ENCODE data around the gene CISD3.

The CISD3 gene

DNA sequence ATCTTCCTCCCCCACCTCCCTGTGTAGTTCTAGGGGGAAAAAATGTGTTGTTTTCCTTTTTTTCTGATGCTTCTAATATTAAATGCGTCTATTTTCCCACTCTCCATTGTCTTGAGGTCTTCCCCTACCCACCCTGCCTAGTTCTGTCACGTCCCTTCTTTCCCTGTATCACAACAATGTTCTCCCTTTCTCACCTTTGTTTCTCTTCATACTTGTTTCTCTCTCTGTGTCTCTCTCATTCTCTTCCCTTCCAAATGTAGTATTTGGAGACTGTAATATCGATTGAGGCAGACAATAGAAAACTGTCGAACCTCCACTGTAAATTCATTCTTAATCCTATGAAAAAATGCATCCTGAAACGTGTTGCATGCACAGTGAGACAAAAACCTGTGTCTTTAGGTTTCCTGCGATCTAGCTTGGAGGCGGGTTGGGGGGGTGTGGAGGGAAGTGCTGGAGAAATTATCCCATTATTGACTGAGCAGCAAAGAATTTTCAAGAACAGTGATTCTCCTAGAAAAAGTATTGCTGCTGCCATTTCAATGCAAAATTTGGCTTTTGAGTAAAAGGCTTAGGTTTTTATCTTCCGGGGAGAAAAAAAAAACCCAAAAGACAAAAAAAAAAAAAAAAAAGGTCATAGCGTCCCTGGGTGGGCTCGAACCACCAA is 21.1 kb downstream of the CISD3 start (continued):
- TF ChIP-seq ZNF670 (tag by site-specific recombination; IDR thresholded peaks at IDR 0.05; ENCODE audit: low read depth) = no peak
- TF ChIP-seq ZSCAN23 (tag by site-specific recombination; IDR thresholded peaks at IDR 0.05) = peak; percentile 87; the same call in 1 of the 2 replicates
- no peak for TF ChIP-seq KLF16 (tag by site-specific recombination; IDR thresholded peaks at IDR 0.05)
- TF ChIP-seq, protein P1, sequence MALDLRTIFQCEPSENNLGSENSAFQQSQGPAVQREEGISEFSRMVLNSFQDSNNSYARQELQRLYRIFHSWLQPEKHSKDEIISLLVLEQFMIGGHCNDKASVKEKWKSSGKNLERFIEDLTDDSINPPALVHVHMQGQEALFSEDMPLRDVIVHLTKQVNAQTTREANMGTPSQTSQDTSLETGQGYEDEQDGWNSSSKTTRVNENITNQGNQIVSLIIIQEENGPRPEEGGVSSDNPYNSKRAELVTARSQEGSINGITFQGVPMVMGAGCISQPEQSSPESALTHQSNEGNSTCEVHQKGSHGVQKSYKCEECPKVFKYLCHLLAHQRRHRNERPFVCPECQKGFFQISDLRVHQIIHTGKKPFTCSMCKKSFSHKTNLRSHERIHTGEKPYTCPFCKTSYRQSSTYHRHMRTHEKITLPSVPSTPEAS (tag by site-specific recombination; IDR thresholded peaks at IDR 0.05) = no peak
- TF ChIP-seq, protein P2, sequence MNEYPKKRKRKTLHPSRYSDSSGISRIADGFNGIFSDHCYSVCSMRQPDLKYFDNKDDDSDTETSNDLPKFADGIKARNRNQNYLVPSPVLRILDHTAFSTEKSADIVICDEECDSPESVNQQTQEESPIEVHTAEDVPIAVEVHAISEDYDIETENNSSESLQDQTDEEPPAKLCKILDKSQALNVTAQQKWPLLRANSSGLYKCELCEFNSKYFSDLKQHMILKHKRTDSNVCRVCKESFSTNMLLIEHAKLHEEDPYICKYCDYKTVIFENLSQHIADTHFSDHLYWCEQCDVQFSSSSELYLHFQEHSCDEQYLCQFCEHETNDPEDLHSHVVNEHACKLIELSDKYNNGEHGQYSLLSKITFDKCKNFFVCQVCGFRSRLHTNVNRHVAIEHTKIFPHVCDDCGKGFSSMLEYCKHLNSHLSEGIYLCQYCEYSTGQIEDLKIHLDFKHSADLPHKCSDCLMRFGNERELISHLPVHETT (tag by site-specific recombination; IDR thresholded peaks at IDR 0.05) = 0 out of 2 replicates have a peak, but pooled peaks have one; percentile 64

DNA sequence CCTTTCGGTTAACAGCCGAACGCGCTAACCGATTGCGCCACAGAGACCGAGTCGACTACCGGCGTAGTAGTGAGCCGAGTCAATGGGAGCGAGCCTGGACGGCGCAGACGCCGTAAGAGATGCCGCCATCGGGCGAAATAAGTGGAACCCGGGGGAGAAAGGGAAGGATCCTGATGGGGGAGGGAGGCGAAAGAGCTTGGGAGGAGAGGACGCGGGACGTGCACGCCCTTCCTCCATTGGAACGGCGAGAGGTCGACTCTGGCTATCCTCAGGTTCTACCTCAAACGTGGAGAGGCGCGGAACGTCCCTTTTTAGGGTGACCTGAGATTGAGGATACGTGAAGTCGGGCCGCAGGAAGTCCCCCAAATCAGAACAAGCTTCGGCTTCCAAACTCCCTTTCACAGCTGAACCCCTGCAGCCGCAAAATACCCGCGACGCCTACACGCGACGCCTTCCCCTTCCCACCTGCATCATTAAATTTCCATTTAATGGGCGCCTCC is 21.7 kb downstream of the CISD3 start:
- H3K4me3 ChIP-seq (ENCODE audit: low read depth, low read length) = peak overlapping the region; percentile 67
- ChIA-PET CTCF (interaction anchor here (0.6 to 1.1 kb wide), 8 partner anchors 10 to 423 kb away, joined by 3 to 7 read pairs (median 6); no protein-coding TSS in a partner anchor), POLR2A (interaction anchor here (0.6 to 2.8 kb wide), 19 partner anchors 9 to 402 kb away, joined by 3 to 20 read pairs (median 4); partner anchors contain the start of genes LASP1, MLLT6, RPL23 and SOCS7)
- peaks cover 31 to 32% of the 10 kb centered on the region in 2 experiments for H3K36me3 ChIP-seq (ENCODE audit: control insufficient read depth in 2 of 2, insufficient read depth in 1 of 2, low read length in 2 of 2)
- H3K4me1 ChIP-seq (ENCODE audit: control insufficient read depth, insufficient read depth, low read length) = peaks cover 11% of the 10 kb centered on the region
- H3K9me3 ChIP-seq (ENCODE audit: control insufficient read depth, insufficient read depth, low read depth, low read length) = no peaks in the 10 kb centered on the region
- H3K27ac ChIP-seq (ENCODE audit: extremely low read depth, low read depth, low read length) = peak overlapping the region; percentile 66
- TF ChIP-seq, protein P3, sequence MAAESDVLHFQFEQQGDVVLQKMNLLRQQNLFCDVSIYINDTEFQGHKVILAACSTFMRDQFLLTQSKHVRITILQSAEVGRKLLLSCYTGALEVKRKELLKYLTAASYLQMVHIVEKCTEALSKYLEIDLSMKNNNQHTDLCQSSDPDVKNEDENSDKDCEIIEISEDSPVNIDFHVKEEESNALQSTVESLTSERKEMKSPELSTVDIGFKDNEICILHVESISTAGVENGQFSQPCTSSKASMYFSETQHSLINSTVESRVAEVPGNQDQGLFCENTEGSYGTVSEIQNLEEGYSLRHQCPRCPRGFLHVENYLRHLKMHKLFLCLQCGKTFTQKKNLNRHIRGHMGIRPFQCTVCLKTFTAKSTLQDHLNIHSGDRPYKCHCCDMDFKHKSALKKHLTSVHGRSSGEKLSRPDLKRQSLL (tag by site-specific recombination; IDR thresholded peaks at IDR 0.05) = peak; percentile 50; the same call in 1 of the 2 replicates
- TF ChIP-seq, protein P4, sequence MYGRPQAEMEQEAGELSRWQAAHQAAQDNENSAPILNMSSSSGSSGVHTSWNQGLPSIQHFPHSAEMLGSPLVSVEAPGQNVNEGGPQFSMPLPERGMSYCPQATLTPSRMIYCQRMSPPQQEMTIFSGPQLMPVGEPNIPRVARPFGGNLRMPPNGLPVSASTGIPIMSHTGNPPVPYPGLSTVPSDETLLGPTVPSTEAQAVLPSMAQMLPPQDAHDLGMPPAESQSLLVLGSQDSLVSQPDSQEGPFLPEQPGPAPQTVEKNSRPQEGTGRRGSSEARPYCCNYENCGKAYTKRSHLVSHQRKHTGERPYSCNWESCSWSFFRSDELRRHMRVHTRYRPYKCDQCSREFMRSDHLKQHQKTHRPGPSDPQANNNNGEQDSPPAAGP (tag by site-specific recombination; IDR thresholded peaks at IDR 0.05) = peak; percentile 93; the same call in 1 of the 2 replicates
- TF ChIP-seq, protein P5, sequence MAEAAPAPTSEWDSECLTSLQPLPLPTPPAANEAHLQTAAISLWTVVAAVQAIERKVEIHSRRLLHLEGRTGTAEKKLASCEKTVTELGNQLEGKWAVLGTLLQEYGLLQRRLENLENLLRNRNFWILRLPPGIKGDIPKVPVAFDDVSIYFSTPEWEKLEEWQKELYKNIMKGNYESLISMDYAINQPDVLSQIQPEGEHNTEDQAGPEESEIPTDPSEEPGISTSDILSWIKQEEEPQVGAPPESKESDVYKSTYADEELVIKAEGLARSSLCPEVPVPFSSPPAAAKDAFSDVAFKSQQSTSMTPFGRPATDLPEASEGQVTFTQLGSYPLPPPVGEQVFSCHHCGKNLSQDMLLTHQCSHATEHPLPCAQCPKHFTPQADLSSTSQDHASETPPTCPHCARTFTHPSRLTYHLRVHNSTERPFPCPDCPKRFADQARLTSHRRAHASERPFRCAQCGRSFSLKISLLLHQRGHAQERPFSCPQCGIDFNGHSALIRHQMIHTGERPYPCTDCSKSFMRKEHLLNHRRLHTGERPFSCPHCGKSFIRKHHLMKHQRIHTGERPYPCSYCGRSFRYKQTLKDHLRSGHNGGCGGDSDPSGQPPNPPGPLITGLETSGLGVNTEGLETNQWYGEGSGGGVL (tag by site-specific recombination; IDR thresholded peaks at IDR 0.05) = peak; percentile 96
- TF ChIP-seq WT1 (tag by site-specific recombination; IDR thresholded peaks at IDR 0.05) (peak; percentile 31), KLF10 (tag by site-specific recombination; IDR thresholded peaks at IDR 0.05) (peak; percentile 6; the same call in 1 of the 2 replicates), ZSCAN30 (tag by site-specific recombination; IDR thresholded peaks at IDR 0.05) (peak; percentile 40; the same call in 1 of the 2 replicates), ZNF302 (tag by site-specific recombination; IDR thresholded peaks at IDR 0.05; ENCODE audit: low read depth) (no peak), ZNF132 (tag by site-specific recombination; IDR thresholded peaks at IDR 0.05; ENCODE audit: borderline replicate concordance) (no peak), ZBTB48 (tag by site-specific recombination; IDR thresholded peaks at IDR 0.05) (no peak; the same call in 1 of the 2 replicates), ZXDB (tag by site-specific recombination; IDR thresholded peaks at IDR 0.05) (0 out of 2 replicates have a peak, but pooled peaks have one; percentile 12)
- TF ChIP-seq, protein P6, sequence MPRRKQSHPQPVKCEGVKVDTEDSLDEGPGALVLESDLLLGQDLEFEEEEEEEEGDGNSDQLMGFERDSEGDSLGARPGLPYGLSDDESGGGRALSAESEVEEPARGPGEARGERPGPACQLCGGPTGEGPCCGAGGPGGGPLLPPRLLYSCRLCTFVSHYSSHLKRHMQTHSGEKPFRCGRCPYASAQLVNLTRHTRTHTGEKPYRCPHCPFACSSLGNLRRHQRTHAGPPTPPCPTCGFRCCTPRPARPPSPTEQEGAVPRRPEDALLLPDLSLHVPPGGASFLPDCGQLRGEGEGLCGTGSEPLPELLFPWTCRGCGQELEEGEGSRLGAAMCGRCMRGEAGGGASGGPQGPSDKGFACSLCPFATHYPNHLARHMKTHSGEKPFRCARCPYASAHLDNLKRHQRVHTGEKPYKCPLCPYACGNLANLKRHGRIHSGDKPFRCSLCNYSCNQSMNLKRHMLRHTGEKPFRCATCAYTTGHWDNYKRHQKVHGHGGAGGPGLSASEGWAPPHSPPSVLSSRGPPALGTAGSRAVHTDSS (tag by site-specific recombination; IDR thresholded peaks at IDR 0.05) = peak; percentile 37; the same call in 1 of the 2 replicates
- TF ChIP-seq, protein P7, sequence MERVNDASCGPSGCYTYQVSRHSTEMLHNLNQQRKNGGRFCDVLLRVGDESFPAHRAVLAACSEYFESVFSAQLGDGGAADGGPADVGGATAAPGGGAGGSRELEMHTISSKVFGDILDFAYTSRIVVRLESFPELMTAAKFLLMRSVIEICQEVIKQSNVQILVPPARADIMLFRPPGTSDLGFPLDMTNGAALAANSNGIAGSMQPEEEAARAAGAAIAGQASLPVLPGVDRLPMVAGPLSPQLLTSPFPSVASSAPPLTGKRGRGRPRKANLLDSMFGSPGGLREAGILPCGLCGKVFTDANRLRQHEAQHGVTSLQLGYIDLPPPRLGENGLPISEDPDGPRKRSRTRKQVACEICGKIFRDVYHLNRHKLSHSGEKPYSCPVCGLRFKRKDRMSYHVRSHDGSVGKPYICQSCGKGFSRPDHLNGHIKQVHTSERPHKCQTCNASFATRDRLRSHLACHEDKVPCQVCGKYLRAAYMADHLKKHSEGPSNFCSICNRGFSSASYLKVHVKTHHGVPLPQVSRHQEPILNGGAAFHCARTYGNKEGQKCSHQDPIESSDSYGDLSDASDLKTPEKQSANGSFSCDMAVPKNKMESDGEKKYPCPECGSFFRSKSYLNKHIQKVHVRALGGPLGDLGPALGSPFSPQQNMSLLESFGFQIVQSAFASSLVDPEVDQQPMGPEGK (tag by site-specific recombination; IDR thresholded peaks at IDR 0.05) = peak; percentile 87
- TF ChIP-seq, protein P8, sequence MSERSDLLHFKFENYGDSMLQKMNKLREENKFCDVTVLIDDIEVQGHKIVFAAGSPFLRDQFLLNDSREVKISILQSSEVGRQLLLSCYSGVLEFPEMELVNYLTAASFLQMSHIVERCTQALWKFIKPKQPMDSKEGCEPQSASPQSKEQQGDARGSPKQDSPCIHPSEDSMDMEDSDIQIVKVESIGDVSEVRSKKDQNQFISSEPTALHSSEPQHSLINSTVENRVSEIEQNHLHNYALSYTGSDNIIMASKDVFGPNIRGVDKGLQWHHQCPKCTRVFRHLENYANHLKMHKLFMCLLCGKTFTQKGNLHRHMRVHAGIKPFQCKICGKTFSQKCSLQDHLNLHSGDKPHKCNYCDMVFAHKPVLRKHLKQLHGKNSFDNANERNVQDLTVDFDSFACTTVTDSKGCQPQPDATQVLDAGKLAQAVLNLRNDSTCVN (tag by site-specific recombination; optimal IDR thresholded peaks at IDR 0.05) = peak; percentile 74
- TF ChIP-seq, protein P9, sequence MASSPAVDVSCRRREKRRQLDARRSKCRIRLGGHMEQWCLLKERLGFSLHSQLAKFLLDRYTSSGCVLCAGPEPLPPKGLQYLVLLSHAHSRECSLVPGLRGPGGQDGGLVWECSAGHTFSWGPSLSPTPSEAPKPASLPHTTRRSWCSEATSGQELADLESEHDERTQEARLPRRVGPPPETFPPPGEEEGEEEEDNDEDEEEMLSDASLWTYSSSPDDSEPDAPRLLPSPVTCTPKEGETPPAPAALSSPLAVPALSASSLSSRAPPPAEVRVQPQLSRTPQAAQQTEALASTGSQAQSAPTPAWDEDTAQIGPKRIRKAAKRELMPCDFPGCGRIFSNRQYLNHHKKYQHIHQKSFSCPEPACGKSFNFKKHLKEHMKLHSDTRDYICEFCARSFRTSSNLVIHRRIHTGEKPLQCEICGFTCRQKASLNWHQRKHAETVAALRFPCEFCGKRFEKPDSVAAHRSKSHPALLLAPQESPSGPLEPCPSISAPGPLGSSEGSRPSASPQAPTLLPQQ (tag by site-specific recombination; IDR thresholded peaks at IDR 0.05) = peak; percentile 42; the same call in 1 of the 2 replicates

Data from HEK293 (cell line).